DOHH2 (cell line): Measurements from ENCODE around the gene BDNF.
"Not testable (repeated sequence)": the region's sequence is repeated elsewhere in the genome, so short reads cannot be mapped to it uniquely, and the experiment has no call there.

ENCODE experiments used
- CTCF ChIP-seq: fragments of 200-600 bp; sonication (generic); IDR thresholded peaks from one replicate; pipeline ENCODE4 v1.5.1; 2014; ENCODE audit warnings: antibody characterized with exemption, mild to moderate bottlenecking, low read depth, low read length; ENCODE audit not compliant: poor library complexity, severe bottlenecking
- EZH2phosphoT487 ChIP-seq: fragments of 200-600 bp; sonication (generic); IDR thresholded peaks from 2 replicates; pipeline ENCODE4 v1.6.1; 2017; ENCODE audit warnings: borderline replicate concordance, mild to moderate bottlenecking, antibody characterized with exemption, low read length, moderate library complexity, mixed read lengths

- TF ChIP-seq CTCF, EZH2phosphoT487: not testable (repeated sequence)
Measured at GRCh38 chr11:27665508-27666101, 34.6 kb downstream of the BDNF start.
